ENCODE data around the gene MIEF1. TPM values are rescaled to one million over a fixed set of nuclear protein-coding genes. Genes with fewer than 3 reads are reported as not detected.

The MIEF1 gene
- total RNA-seq, 4 donors from 2014 or later, result 11.4 to 25.4 (median 12.9) TPM

DNA sequence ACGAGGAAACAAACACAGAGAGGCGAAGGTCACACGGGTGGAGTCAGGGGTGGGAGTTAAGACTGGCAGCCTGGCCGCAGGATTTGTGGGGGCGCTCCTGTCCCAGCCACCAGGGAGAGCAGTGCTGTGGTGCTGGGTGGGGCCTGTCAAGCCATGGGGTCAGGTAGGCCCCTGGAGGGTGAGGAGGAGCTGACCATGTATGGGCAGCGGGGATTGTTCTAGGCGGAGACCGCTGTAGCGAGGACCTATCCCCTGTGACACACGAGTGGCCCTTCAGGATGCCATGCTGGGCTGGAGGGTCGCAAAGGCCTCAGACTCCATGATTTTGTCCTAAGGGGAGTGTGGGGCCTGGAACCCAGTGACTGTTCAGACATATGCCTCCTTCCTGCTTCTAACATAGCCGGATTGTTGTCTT, 32.0 kb downstream of the MIEF1 start:
- in situ Hi-C loops (cut with MboI; ENCODE audit: low sequenced_read_pairs in 4 of 4) (loop anchor here in 3 of 4 donors (10.0 to 25.0 kb wide), 5 partner anchors 129 to 828 kb away; partner anchors contain the start of genes ADSL (in 2 of the 3) and SGSM3 (in 1 of the 3)), intact Hi-C loops (cut with DNase I; ENCODE audit: low total_unique reads) (loop anchor here (5.0 kb wide), 3 partner anchors 382 to 813 kb away; partner anchors contain the start of genes ADSL and CBX7)
- H3K9me3 ChIP-seq, result no peaks in the 10 kb centered on the region
- peaks cover 29 to 31% of the 10 kb centered on the region in 2 donors for H3K4me1 ChIP-seq
- H3K4me3 ChIP-seq, result no peak overlapping the region
- no peak for DNase-seq
- no peak for ATAC-seq
- no peak overlapping the region for H3K27ac ChIP-seq
- H3K36me3 ChIP-seq, result peaks cover 0 to 5% of the 10 kb centered on the region in 2 donors
- no peaks in the 10 kb centered on the region for H3K27me3 ChIP-seq
- no peak for TF ChIP-seq POLR2A (IDR thresholded peaks at IDR 0.05)
- TF ChIP-seq, protein P1, sequence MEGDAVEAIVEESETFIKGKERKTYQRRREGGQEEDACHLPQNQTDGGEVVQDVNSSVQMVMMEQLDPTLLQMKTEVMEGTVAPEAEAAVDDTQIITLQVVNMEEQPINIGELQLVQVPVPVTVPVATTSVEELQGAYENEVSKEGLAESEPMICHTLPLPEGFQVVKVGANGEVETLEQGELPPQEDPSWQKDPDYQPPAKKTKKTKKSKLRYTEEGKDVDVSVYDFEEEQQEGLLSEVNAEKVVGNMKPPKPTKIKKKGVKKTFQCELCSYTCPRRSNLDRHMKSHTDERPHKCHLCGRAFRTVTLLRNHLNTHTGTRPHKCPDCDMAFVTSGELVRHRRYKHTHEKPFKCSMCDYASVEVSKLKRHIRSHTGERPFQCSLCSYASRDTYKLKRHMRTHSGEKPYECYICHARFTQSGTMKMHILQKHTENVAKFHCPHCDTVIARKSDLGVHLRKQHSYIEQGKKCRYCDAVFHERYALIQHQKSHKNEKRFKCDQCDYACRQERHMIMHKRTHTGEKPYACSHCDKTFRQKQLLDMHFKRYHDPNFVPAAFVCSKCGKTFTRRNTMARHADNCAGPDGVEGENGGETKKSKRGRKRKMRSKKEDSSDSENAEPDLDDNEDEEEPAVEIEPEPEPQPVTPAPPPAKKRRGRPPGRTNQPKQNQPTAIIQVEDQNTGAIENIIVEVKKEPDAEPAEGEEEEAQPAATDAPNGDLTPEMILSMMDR (IDR thresholded peaks at IDR 0.05 in 4 of 5, conservative IDR thresholded peaks at IDR 0.05 in 1 of 5), result no peak

DNA sequence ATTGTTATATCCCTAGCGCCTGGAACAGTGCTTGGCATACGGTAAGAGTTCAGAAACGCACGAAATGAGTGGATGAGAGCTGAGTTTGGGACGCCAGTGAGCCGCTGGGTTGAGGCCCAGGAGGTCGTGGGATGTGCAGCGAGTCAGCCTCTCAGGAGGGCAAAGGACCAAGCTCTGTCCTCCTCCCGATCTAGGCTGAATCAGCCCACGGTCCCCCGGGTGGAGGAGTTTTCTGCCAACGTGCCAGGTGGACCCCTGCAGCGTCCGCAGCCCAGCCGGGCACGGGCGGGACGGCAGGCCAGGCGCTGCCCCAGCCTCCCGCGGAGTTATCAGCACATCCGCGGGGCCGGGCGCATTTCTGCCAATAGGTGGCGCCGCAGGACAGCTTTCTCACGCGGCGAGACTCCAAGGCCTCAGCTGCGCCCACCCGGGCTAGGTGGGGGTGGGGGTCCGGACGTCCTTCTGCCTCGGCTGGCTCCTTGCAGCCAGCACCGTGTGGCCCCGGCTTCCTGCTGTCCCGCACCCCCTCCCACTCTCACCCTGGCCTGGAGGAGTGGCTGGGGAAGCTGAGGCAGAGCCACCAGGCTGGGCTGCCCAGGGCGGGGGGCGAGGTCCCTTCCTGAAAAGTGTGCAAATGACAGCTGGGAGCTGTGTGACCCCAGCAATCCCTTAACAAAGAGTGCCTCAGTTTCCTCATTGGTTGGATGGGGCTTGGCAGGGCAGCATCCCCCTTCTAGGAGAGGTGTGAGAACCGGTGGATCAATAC, 32.7 kb downstream of the MIEF1 start:
- intact Hi-C loops (cut with DNase I; ENCODE audit: low total_unique reads), result loop anchor here (1.0 to 5.0 kb wide), 4 partner anchors 382 to 813 kb away; partner anchors contain the start of genes ADSL and CBX7
- Histone ChIP-seq H3K4me3 (no peak overlapping the region), H3K36me3 (peaks cover 0 to 5% of the 10 kb centered on the region in 2 donors), H3K27me3 (no peaks in the 10 kb centered on the region), H3K9me3 (no peaks in the 10 kb centered on the region), H3K27ac (no peak overlapping the region), H3K4me1 (peaks cover 22 to 24% of the 10 kb centered on the region in 2 donors)
- peak in 1 of 2 donors; percentile 63 for DNase-seq
- in situ Hi-C loops (cut with MboI; ENCODE audit: low sequenced_read_pairs in 4 of 4), result loop anchor here (5.0 to 25.0 kb wide), 6 partner anchors 130 to 828 kb away; partner anchors contain the start of genes ADSL (in 2 of the 4) and SGSM3 (in 1 of the 4)
- no peak for ATAC-seq
- TF ChIP-seq, protein P1 (IDR thresholded peaks at IDR 0.05 in 4 of 5, conservative IDR thresholded peaks at IDR 0.05 in 1 of 5), result peak; percentile 77 to 95 (median 89)
- no peak for TF ChIP-seq POLR2A (IDR thresholded peaks at IDR 0.05)

DNA sequence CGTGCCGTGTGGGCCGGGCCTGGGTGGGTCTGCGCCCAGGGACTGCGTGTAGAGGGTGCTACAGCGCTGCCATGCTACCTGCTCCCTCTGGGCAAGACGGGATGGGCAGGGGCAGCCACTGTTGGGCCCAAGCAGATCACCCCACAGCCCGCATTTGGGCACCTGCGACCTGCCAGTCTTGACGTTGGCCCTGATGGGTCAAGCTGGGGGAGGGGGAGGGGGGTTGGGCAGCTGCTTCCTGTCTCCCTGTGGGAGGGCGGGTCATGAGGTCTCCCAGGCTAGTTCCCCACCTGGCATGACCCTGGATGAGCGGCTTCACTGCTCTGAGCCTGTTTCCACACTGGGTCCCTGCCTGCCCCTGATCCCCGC, 33.3 kb downstream of the MIEF1 start:
- TF ChIP-seq POLR2A (IDR thresholded peaks at IDR 0.05), result no peak
- TF ChIP-seq, protein P1 (IDR thresholded peaks at IDR 0.05 in 4 of 5, conservative IDR thresholded peaks at IDR 0.05 in 1 of 5), result no peak
- DNase-seq (no peak), ATAC-seq (no peak)
- H3K4me1 ChIP-seq, result peaks cover 16 to 21% of the 10 kb centered on the region in 2 donors
- intact Hi-C loops (cut with DNase I; ENCODE audit: low total_unique reads) (loop anchor here (1.0 kb wide), 1 partner anchor 489 kb away; no protein-coding TSS in a partner anchor), in situ Hi-C loops (cut with MboI; ENCODE audit: low sequenced_read_pairs in 4 of 4) (loop anchor here (5.0 to 25.0 kb wide), 6 partner anchors 131 to 827 kb away; partner anchors contain the start of genes ADSL (in 2 of the 4) and SGSM3 (in 1 of the 4))
- H3K4me3 ChIP-seq, result no peak overlapping the region
- H3K27me3 ChIP-seq, result no peaks in the 10 kb centered on the region
- no peak overlapping the region for H3K27ac ChIP-seq
- no peaks in the 10 kb centered on the region for H3K9me3 ChIP-seq
- H3K36me3 ChIP-seq, result peaks cover 0 to 5% of the 10 kb centered on the region in 2 donors

GRCh38 chr22:39535831-39536449, 33.9 kb downstream of the MIEF1 start:
- in situ Hi-C loops (cut with MboI; ENCODE audit: low sequenced_read_pairs in 4 of 4), result loop anchor here (5.0 to 25.0 kb wide), 6 partner anchors 131 to 826 kb away; partner anchors contain the start of genes ADSL (in 2 of the 4) and SGSM3 (in 1 of the 4)
- DNase-seq, result no peak

More at GRCh38 chr22:39535831-39536449, 33.9 kb downstream of the MIEF1 start:
- ATAC-seq, result no peak
- H3K4me1 ChIP-seq, result peaks cover 10 to 15% of the 10 kb centered on the region in 2 donors
- H3K27ac ChIP-seq, result no peak overlapping the region
- H3K27me3 ChIP-seq, result no peaks in the 10 kb centered on the region
- H3K9me3 ChIP-seq, result no peaks in the 10 kb centered on the region
- TF ChIP-seq, protein P1 (IDR thresholded peaks at IDR 0.05 in 4 of 5, conservative IDR thresholded peaks at IDR 0.05 in 1 of 5), result no peak
- no peak for TF ChIP-seq POLR2A (IDR thresholded peaks at IDR 0.05)
- H3K4me3 ChIP-seq, result no peak overlapping the region
- intact Hi-C loops (cut with DNase I; ENCODE audit: low total_unique reads), result loop anchor here (1.0 kb wide), 1 partner anchor 488 kb away; no protein-coding TSS in a partner anchor
- peaks cover 0 to under 1% of the 10 kb centered on the region in 2 donors for H3K36me3 ChIP-seq

All from gastrocnemius medialis (tissue), 4 donors.